ENCODE results near the gene SLCO4A1. TPM values are rescaled to one million over a fixed set of nuclear protein-coding genes. Genes with fewer than 3 reads are reported as not detected.

The SLCO4A1 gene, protein sequence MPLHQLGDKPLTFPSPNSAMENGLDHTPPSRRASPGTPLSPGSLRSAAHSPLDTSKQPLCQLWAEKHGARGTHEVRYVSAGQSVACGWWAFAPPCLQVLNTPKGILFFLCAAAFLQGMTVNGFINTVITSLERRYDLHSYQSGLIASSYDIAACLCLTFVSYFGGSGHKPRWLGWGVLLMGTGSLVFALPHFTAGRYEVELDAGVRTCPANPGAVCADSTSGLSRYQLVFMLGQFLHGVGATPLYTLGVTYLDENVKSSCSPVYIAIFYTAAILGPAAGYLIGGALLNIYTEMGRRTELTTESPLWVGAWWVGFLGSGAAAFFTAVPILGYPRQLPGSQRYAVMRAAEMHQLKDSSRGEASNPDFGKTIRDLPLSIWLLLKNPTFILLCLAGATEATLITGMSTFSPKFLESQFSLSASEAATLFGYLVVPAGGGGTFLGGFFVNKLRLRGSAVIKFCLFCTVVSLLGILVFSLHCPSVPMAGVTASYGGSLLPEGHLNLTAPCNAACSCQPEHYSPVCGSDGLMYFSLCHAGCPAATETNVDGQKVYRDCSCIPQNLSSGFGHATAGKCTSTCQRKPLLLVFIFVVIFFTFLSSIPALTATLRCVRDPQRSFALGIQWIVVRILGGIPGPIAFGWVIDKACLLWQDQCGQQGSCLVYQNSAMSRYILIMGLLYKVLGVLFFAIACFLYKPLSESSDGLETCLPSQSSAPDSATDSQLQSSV
- 11.4 to 13.4 TPM (median 12.6 TPM) in 5 replicates for total RNA-seq (2022; extraction: Qiagen RNA extraction)

DNA sequence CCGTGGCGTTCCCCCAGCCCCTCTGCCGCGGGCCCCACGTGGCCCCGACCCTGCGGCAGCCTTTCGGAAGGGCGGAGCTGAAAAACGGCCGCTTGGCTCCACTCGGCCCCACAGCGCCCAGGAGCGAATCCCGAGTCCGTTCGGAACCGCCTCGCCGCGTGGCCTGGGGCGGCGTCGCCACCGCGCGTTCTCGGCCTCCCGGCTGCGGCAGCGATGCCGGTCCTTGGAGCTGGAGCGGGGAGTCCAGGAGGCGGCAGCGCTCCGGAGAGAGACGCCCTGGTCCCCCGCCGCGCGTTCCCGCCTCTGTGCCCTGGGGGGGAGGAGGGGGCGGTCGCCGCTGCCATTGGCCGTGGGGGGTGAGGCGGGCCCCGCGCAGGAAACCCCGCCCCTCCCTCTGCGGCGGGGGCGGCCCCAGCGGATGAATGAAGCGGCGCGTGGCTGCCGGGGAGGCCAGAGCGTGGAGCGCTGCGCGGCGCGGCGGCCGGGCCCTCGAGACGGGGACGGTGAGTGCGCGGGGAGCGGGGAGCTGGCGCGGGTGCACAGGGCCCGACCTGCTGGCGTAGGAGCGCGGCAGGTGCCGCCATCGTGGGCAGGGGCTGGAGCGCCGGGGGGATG, at the start of gene SLCO4A1:
TSS of gene SLCO4A1 (plus strand) at position 453 of the 615 bp plus-strand sequence. CDS start 13,952 bp downstream, outside the sequence.

DNA sequence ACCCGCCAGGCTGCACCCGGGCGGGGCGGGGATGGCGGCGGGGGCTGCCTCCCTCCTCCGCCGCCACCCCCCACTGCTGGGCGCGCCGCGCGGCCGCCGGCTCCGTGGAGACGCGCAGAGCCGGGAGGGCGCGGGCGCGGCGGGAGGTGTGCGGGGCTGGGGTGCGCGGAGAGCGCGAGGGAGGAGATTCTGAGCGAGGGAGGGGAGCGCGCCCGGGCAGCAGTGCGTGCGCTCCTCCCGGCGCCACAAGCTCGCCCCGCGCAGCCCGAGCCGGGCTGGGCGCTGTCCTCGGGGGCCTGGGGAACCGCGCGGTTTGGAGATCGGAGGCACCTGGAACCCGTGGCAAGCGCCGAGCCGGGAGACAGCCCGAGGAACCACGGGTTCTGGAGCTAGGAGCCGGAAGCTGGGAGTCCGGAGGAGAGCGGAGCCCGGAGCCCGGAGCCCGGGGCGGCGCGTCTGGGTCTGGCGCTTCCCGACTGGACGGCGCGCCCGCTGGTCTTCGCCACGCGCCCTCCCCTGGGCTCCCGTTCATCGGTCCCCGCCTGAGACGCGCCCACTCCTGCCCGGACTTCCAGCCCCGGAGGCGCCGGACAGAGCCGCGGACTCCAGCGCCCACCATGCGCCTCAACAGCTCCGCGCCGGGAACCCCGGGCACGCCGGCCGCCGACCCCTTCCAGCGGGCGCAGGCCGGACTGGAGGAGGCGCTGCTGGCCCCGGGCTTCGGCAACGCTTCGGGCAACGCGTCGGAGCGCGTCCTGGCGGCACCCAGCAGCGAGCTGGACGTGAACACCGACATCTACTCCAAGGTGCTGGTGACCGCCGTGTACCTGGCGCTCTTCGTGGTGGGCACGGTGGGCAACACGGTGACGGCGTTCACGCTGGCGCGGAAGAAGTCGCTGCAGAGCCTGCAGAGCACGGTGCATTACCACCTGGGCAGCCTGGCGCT, 66.6 kb downstream of the SLCO4A1 start, which contains the start of gene NTSR1:
TSS of gene NTSR1 (plus strand) at position 246 of the 946 bp plus-strand sequence. CDS start at position 618, 372 bp downstream.

Other genes starting within 250 kb of the SLCO4A1 start
- 4.4 to 6.4 TPM (median 5.7 TPM) in 5 replicates for gene CABLES2, start 235.2 kb upstream of the SLCO4A1 start, total RNA-seq (2022; extraction: Qiagen RNA extraction)
- gene RBBP8NL, start 215.0 kb upstream of the SLCO4A1 start, total RNA-seq (2022; extraction: Qiagen RNA extraction), result 0.62 to 1.3 TPM (median 0.98 TPM) in 5 replicates
- 0.45 to 0.82 TPM (median 0.71 TPM) in 5 replicates for gene GATA5, start 166.5 kb upstream of the SLCO4A1 start, total RNA-seq (2022; extraction: Qiagen RNA extraction)
- 0.06 to 0.17 TPM (median 0.08 TPM) in 5 replicates for gene NTSR1, start 66.3 kb downstream of the SLCO4A1 start, total RNA-seq (2022; extraction: Qiagen RNA extraction)
- gene MRGBP, start 154.0 kb downstream of the SLCO4A1 start, total RNA-seq (2022; extraction: Qiagen RNA extraction), result 20.1 to 23.3 TPM (median 22.4 TPM) in 5 replicates
- 42.2 to 46.8 TPM (median 43.8 TPM) in 5 replicates for gene OGFR, start 162.3 kb downstream of the SLCO4A1 start, total RNA-seq (2022; extraction: Qiagen RNA extraction)
- gene COL9A3, start 174.5 kb downstream of the SLCO4A1 start, total RNA-seq (2022; extraction: Qiagen RNA extraction), result 0.33 to 0.70 TPM (median 0.55 TPM) in 5 replicates
- gene TCFL5, start 219.3 kb downstream of the SLCO4A1 start, total RNA-seq (2022; extraction: Qiagen RNA extraction), result 2.8 to 4.6 TPM (median 4.0 TPM) in 5 replicates